ENCODE data around the gene TMEM181.

DNA sequence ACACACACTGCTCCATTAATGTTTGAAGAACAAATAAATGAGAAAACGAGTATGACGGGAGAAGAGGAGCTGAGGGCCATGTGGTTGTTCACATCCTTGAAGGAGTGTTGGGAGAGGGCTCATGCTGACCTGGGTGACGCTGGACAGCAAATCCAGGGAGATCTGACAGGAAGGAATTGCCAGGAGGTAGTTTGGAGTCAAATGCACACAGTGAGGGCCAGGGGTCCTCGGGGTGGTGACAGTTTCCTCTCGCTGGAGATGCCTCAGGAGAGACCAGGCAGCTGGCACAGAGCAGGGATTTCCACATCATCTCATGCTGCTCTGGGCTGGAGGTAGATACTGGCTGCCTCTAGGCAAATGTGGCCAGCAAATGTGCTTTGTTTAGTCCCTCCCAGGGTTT, 2.0 kb upstream of the TMEM181 start:
- no peak for TF ChIP-seq TAF1 (conservative IDR thresholded peaks at IDR 0.05)
- TF ChIP-seq GABPA (IDR thresholded peaks at IDR 0.05 in 1 of 2, conservative IDR thresholded peaks at IDR 0.05 in 1 of 2): no peak
- TF ChIP-seq NR2F2 (IDR thresholded peaks at IDR 0.05): no peak
- TF ChIP-seq, protein P1, sequence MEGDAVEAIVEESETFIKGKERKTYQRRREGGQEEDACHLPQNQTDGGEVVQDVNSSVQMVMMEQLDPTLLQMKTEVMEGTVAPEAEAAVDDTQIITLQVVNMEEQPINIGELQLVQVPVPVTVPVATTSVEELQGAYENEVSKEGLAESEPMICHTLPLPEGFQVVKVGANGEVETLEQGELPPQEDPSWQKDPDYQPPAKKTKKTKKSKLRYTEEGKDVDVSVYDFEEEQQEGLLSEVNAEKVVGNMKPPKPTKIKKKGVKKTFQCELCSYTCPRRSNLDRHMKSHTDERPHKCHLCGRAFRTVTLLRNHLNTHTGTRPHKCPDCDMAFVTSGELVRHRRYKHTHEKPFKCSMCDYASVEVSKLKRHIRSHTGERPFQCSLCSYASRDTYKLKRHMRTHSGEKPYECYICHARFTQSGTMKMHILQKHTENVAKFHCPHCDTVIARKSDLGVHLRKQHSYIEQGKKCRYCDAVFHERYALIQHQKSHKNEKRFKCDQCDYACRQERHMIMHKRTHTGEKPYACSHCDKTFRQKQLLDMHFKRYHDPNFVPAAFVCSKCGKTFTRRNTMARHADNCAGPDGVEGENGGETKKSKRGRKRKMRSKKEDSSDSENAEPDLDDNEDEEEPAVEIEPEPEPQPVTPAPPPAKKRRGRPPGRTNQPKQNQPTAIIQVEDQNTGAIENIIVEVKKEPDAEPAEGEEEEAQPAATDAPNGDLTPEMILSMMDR (IDR thresholded peaks at IDR 0.05; ENCODE audit: low read depth, low read length, missing input control): no peak
- no peak for TF ChIP-seq SP1 (IDR thresholded peaks at IDR 0.05)

Data from liver (tissue), 3 donors.